ENCODE measurements around the gene ZNF639.

ZNF639 gene

DNA sequence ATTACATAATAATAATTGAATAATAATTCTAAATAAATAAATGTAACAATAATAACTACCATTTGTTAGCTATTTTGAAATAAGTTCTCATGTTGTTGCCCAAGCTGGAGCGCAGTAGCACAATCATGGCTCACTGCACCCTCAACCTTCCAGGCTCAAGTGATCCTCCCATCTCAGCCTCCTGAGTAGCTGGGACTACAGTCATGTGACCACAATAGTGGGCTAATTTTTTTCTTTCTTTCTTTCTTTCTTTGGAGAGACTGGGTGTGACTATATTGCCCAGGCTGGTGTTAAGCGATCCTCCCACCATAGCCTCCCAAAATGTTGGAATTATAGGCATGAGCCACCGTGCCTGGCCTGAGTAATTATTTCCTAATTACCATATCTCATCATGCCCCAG is 41.0 kb upstream of the ZNF639 start:
- TF ChIP-seq, protein P1, sequence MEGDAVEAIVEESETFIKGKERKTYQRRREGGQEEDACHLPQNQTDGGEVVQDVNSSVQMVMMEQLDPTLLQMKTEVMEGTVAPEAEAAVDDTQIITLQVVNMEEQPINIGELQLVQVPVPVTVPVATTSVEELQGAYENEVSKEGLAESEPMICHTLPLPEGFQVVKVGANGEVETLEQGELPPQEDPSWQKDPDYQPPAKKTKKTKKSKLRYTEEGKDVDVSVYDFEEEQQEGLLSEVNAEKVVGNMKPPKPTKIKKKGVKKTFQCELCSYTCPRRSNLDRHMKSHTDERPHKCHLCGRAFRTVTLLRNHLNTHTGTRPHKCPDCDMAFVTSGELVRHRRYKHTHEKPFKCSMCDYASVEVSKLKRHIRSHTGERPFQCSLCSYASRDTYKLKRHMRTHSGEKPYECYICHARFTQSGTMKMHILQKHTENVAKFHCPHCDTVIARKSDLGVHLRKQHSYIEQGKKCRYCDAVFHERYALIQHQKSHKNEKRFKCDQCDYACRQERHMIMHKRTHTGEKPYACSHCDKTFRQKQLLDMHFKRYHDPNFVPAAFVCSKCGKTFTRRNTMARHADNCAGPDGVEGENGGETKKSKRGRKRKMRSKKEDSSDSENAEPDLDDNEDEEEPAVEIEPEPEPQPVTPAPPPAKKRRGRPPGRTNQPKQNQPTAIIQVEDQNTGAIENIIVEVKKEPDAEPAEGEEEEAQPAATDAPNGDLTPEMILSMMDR (conservative IDR thresholded peaks at IDR 0.05), result no peak
- no peak overlapping the region for H3K27ac ChIP-seq

DNA sequence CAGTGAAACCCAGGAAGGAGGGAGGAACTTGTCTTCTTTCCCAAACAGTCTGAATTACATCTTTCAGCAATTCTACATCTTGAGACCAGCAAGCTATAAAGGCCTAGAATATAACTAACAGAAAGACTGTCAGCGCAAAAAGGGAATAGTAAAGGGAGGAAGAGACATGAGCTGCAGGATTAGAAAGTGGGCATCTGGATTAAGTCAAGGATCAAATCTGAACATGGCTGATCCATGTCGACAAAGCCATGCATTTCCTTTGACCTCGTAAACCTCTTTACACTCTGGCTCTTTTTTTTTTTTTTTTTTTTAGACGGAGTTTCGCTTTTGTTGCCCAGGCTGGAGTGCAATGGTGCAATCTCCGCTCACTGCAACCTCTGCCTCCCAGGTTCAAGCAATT is 36.5 kb upstream of the ZNF639 start:
- no peak for TF ChIP-seq ZFX (IDR thresholded peaks at IDR 0.05)
- TF ChIP-seq, protein P1 (conservative IDR thresholded peaks at IDR 0.05), result no peak
- H3K27ac ChIP-seq, result no peak overlapping the region

DNA sequence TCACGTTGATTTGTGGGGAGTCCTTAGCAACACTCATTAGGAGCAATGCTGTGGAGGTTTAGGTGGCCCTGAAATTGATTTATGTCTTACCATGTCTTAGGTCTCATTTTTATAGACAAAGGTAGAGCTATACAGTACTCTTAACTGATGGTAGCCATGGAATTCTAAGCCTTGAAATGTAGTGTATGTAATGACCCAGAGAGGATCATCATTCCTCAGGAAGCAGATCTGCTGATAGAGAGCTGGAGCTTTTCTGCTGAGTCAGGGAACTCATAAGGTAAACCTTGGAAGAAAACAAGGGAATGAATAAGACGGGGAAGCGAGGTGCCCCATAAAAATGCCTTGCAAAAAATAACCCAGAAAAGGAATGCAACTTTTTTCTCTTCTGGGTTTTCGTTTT is 34.0 kb upstream of the ZNF639 start:
- TF ChIP-seq ZFX (IDR thresholded peaks at IDR 0.05), result no peak
- TF ChIP-seq, protein P1 (conservative IDR thresholded peaks at IDR 0.05), result no peak
- no peak overlapping the region for H3K27ac ChIP-seq

DNA sequence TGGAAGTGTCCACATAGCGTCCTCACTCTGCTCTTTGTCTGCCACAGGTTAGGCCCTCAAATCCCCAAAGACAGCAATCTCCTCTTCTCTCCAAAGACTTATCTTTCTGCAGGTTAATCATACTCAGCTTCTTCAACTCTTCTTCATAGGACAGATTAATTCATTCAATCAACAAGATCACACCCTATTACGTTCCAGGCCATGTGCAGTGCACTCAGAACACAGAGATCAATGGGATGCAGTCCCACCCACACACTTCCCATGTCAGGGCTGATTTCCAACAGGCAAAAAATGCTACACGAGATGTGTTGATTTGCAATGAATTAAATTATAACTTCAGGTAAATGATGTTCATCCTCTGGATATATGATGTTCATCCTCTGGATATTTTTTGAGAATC is 33.5 kb upstream of the ZNF639 start:
- no peak for TF ChIP-seq ZFX (IDR thresholded peaks at IDR 0.05)
- TF ChIP-seq, protein P1 (conservative IDR thresholded peaks at IDR 0.05), result no peak
- H3K27ac ChIP-seq, result no peak overlapping the region

DNA sequence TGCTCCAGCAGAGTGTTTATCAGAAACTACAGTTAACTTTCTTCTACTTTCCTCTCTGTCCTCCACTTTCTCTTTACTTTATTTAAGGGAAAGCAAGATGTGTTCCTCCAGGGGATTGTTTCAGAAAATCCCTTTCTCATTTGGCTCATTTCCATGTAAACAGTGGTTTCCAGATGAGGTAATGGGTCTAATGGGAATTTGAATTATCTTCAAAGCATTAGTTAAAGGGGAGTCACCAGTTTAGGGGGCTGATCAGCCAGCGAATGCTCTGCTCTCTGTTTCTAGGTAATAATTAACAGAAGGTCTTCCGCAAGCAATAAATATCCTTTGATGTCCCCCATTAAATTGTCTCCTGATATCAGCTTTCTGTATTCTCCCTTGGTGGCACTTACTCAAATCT is 30.4 kb upstream of the ZNF639 start:
- H3K27ac ChIP-seq, result no peak overlapping the region
- no peak for TF ChIP-seq ZFX (IDR thresholded peaks at IDR 0.05)
- TF ChIP-seq, protein P1 (conservative IDR thresholded peaks at IDR 0.05), result no peak

DNA sequence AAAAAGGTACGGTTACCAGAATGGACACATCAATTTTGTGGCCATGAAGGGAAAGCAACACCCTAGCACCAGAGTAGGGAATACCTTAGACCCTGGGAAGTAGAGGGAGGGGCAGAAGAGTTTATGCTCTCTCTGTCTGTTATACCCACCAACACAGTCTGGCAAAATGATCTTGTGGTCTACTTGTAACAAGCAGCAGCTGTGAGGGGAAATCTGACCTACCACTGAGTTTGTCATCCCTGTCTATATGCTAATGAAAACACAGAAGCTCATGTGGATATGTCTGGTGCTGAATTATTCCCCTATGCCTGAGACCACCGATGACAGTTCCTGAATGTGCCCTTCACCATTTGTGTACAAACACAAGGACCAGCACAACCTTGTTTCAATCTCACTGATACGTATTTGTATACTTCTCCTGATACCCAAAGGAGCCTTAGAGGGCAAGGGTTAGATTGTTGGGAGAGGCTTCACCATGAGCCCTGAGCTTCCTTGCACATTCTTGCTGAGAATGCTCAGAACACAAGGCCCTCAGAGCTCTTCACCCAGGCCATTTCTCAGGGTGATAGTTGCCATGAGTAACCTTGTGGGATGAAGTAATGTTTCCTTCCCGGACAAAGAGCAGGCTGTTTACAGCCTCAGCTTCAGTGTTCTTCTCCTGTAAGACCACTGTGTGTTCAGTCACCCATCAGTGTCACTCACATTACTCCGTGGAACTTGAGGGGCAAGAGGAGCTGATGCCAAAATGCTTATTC is 24.7 kb upstream of the ZNF639 start:
- TF ChIP-seq ZFX (IDR thresholded peaks at IDR 0.05), result no peak
- TF ChIP-seq, protein P1 (conservative IDR thresholded peaks at IDR 0.05), result no peak
- no peak overlapping the region for H3K27ac ChIP-seq

DNA sequence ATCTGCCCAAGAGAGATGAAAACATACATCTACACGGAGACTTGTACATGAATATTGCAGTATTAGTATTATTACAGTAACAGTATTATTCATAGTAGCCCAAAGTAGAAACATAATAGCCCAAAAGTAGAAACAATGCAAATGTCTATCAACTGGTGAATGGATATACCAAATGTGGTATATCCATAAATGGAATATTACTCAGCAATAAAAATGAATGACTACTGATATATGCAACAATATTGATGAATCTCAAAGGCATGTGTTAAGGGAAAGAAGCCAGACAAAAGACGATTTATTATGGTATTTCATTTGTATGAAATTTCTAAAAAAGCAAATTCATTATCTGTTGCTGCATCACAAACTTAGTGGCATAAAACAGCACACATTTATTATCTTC is 23.5 kb upstream of the ZNF639 start:
- no peak for TF ChIP-seq ZFX (IDR thresholded peaks at IDR 0.05)
- TF ChIP-seq, protein P1 (conservative IDR thresholded peaks at IDR 0.05), result no peak
- no peak overlapping the region for H3K27ac ChIP-seq
